Caco-2 (cell line): ENCODE data around the gene OLFML1. TPM values are rescaled to one million over a fixed set of nuclear protein-coding genes. Genes with fewer than 3 reads are reported as not detected.
"Not testable (repeated sequence)": the region's sequence is repeated elsewhere in the genome, so short reads cannot be mapped to it uniquely, and the experiment has no call there.

Experiments
- BruUV-seq: library from RNA; stranded (reverse); fragments of 400-500 nt; replicated peaks from 2 replicates; lab custom pipeline; 2021; lab: Mats Ljungman, UMichigan
- CTCF ChIA-PET: fragments of 300-600 bp; sonication (Branson Sonifier 250); formaldehyde crosslinking; loops from one replicate; lab custom pipeline; 2022; ENCODE audit warnings: antibody characterized with exemption; lab: Charles Lee
- POLR2A ChIA-PET: fragments of 300-600 bp; sonication (Branson Sonifier 250); formaldehyde crosslinking; loops from one replicate; lab custom pipeline; 2022; ENCODE audit warnings: antibody characterized with exemption; lab: Charles Lee
- DNase-seq, 2 experiments: peaks; one replicate each; pipeline versions ENCODE4 v3.0.0 to v3.0.0-alpha.2; 2020 to 2022
- H3K27me3 ChIP-seq: replicated peaks from 2 replicates; pipeline ENCODE4 v1.6.0; 2011; ENCODE audit warnings: low read length; ENCODE audit not compliant: control insufficient read depth, insufficient read depth
- H3K36me3 ChIP-seq: 2 replicates; pipeline ENCODE4 v1.5.1; 2011; ENCODE audit warnings: low read length; ENCODE audit not compliant: control insufficient read depth, insufficient read depth
- H3K4me1 ChIP-seq: fragments of 250-450 bp; sonication (Bioruptor Pico); 2 replicates; pipeline ENCODE4 v1.5.1; 2020; ENCODE audit warnings: mild to moderate bottlenecking
- H3K4me3 ChIP-seq: 2 replicates; pipeline ENCODE4 v1.5.1; 2011; ENCODE audit warnings: low read depth, mild to moderate bottlenecking, control low read depth, low read length
- H3K9me3 ChIP-seq: fragments of 250-450 bp; sonication (Bioruptor Pico); 2 replicates; pipeline ENCODE4 v1.5.1; 2020; ENCODE audit warnings: mild to moderate bottlenecking, moderate library complexity
- H3K27ac Mint-ChIP-seq: one replicate; pipeline ENCODE4 v1.8.0; 2022; ENCODE audit warnings: mixed read lengths; ENCODE audit not compliant: unreplicated experiment
- H3K27me3 Mint-ChIP-seq: one replicate; pipeline ENCODE4 v1.8.0; 2022; ENCODE audit warnings: mixed read lengths; ENCODE audit not compliant: insufficient read depth, unreplicated experiment
- H3K36me3 Mint-ChIP-seq: one replicate; pipeline ENCODE4 v1.8.0; 2022; ENCODE audit warnings: mild to moderate bottlenecking, mixed read lengths; ENCODE audit not compliant: insufficient read depth, unreplicated experiment
- H3K4me1 Mint-ChIP-seq: one replicate; pipeline ENCODE4 v1.8.0; 2022; ENCODE audit warnings: low read depth, mixed read lengths; ENCODE audit not compliant: unreplicated experiment
- H3K4me3 Mint-ChIP-seq: one replicate; pipeline ENCODE4 v1.8.0; 2022; ENCODE audit warnings: mild to moderate bottlenecking, moderate library complexity, mixed read lengths; ENCODE audit not compliant: unreplicated experiment
- H3K9me3 Mint-ChIP-seq: one replicate; pipeline ENCODE4 v1.8.0; 2022; ENCODE audit warnings: mixed read lengths; ENCODE audit not compliant: unreplicated experiment
- CTCF ChIP-seq, 2 experiments: fragments of 200-600 bp in 1 of 2; IDR thresholded peaks; 1 replicate in 1 of 2; 2 replicates in 1 of 2; pipeline versions ENCODE4 v1.5.1 to v1.8.0; 2011 to 2022; ENCODE audit warnings: antibody characterized with exemption in 1 of 2, control low read depth in 1 of 2, inconsistent platforms in 1 of 2, low read depth in 1 of 2, low read length in 1 of 2, mild to moderate bottlenecking in 1 of 2, moderate library complexity in 1 of 2; ENCODE audit not compliant: insufficient read depth in 1 of 2, severe bottlenecking in 1 of 2, unreplicated experiment in 1 of 2
- intact Hi-C: fragments of 100-400 bp; cut with micrococcal nuclease; formaldehyde crosslinking; loops from one replicate; pipeline ENCODE4 v1.10.0; 2022; ENCODE audit not compliant: unreplicated experiment
- total RNA-seq: library from RNA; stranded (reverse); gene quantifications from 2 replicates; pipeline ENCODE4 v1.2.3, GENCODE V29; 2022

Gene OLFML1
- total RNA-seq, 1 experiment from 2014 or later: 1.8 TPM

GRCh38 chr11:7516475-7516874, 31.2 kb downstream of the OLFML1 start:
- Mint-ChIP-seq H3K4me1 (peaks cover 10% of the 10 kb centered on the region), H3K27me3 (no peaks in the 10 kb centered on the region), H3K27ac (no peak overlapping the region), H3K36me3 (no peaks in the 10 kb centered on the region), H3K4me3 (no peak overlapping the region), H3K9me3 (no peaks in the 10 kb centered on the region)
- no TSS peak for BruUV-seq
- Histone ChIP-seq H3K27me3 (no peaks in the 10 kb centered on the region), H3K36me3 (no peaks in the 10 kb centered on the region; the same call in 1 of the 2 replicates), H3K4me1 (0 out of 2 replicates have a peak, but pooled peaks cover 5% of the 10 kb centered on the region), H3K9me3 (no peaks in the 10 kb centered on the region), H3K4me3 (no peak overlapping the region)
- CTCF ChIA-PET: no interaction called here
- DNase-seq: no peak
- no peak for TF ChIP-seq CTCF (IDR thresholded peaks at IDR 0.05; ENCODE audit: insufficient read depth in 1 of 2, low read depth in 1 of 2, low read length in 1 of 2, severe bottlenecking in 1 of 2, unreplicated experiment in 1 of 2)
- POLR2A ChIA-PET: no interaction called here
- intact Hi-C loops: no loop called here

GRCh38 chr11:7517743-7518142, 32.4 kb downstream of the OLFML1 start:
- H3K9me3 ChIP-seq, H3K4me1 ChIP-seq, DNase-seq, BruUV-seq, H3K9me3 Mint-ChIP-seq, CTCF ChIA-PET, H3K4me3 Mint-ChIP-seq, H3K27me3 Mint-ChIP-seq, H3K36me3 Mint-ChIP-seq, H3K27me3 ChIP-seq, H3K27ac Mint-ChIP-seq, POLR2A ChIA-PET, intact Hi-C loops, H3K4me3 ChIP-seq, H3K36me3 ChIP-seq: not testable (repeated sequence)
- H3K4me1 Mint-ChIP-seq: peaks cover 10% of the 10 kb centered on the region

GRCh38 chr11:7518811-7519562, 33.7 kb downstream of the OLFML1 start:
- H3K9me3 Mint-ChIP-seq: no peaks in the 10 kb centered on the region
- no TSS peak for BruUV-seq
- H3K36me3 ChIP-seq: no peaks in the 10 kb centered on the region; the same call in 1 of the 2 replicates
- no peaks in the 10 kb centered on the region for H3K9me3 ChIP-seq
- H3K4me1 Mint-ChIP-seq: peaks cover 10% of the 10 kb centered on the region
- H3K4me3 ChIP-seq: no peak overlapping the region
- H3K27me3 Mint-ChIP-seq: no peaks in the 10 kb centered on the region
- no peaks in the 10 kb centered on the region for H3K27me3 ChIP-seq
- no peak for TF ChIP-seq CTCF (IDR thresholded peaks at IDR 0.05; ENCODE audit: insufficient read depth in 1 of 2, low read depth in 1 of 2, low read length in 1 of 2, severe bottlenecking in 1 of 2, unreplicated experiment in 1 of 2)
- no peak for DNase-seq
- intact Hi-C loops: no loop called here
- no peak overlapping the region for H3K4me3 Mint-ChIP-seq
- H3K36me3 Mint-ChIP-seq: no peaks in the 10 kb centered on the region
- no peak overlapping the region for H3K27ac Mint-ChIP-seq
- POLR2A ChIA-PET: no interaction called here
- CTCF ChIA-PET: no interaction called here
- no peaks in the 10 kb centered on the region for H3K4me1 ChIP-seq
